ENCODE data around the gene NAV2. TPM values are rescaled to one million over a fixed set of nuclear protein-coding genes. Genes with fewer than 3 reads are reported as not detected.
A peak's percentile ranks its signal among the peaks of the same experiment; 100 is the strongest.

Gene NAV2
- total and polyA plus RNA-seq, 2 experiments from 2014 or later, result 26.0 to 45.0 TPM

GRCh38 chr11:19846654-19847305 is 134.1 kb downstream of the NAV2 start (continued):
- TF ChIP-seq ZNF462 (CRISPR knock-in tag; IDR thresholded peaks at IDR 0.05), result no peak
- TF ChIP-seq REST (IDR thresholded peaks at IDR 0.05; ENCODE audit: unreplicated experiment), result no peak

- ATAC-seq (peak; percentile 92), DNase-seq (ENCODE audit: low spot score) (peak; percentile 24)
- Histone ChIP-seq H3K36me3 (ENCODE audit: insufficient read depth) (no peaks in the 10 kb centered on the region), H3K9me2 (ENCODE audit: insufficient read depth) (no peaks in the 10 kb centered on the region), H3F3A (replicated peaks; ENCODE audit: low read depth) (0 out of 2 replicates have a peak, but pooled peaks cover 6% of the 10 kb centered on the region), H4K20me1 (replicated peaks; ENCODE audit: insufficient read depth) (peaks cover 9% of the 10 kb centered on the region; the same call in 1 of the 2 replicates), H3K4me1 (ENCODE audit: insufficient read depth) (peaks cover 29% of the 10 kb centered on the region), H3K4me2 (peak overlapping the region; percentile 38; the same call in 1 of the 2 replicates), H3K4me3 (no peak overlapping the region), H3K79me2 (replicated peaks; ENCODE audit: insufficient read depth) (peaks cover 17% of the 10 kb centered on the region; the same call in 1 of the 2 replicates), H3K27ac (ENCODE audit: low read depth) (no peak overlapping the region), H3K27me3 (ENCODE audit: insufficient read depth) (no peaks in the 10 kb centered on the region), H2AFZ (no peak overlapping the region)
- peaks cover 48% of the 10 kb centered on the region for H3K36me3 Mint-ChIP-seq (ENCODE audit: low read depth)
- H3K4me3 Mint-ChIP-seq, result no peak overlapping the region
- TF ChIP-seq CREB1 (CRISPR knock-in tag; IDR thresholded peaks at IDR 0.05; ENCODE audit: low read depth) (no peak), NANOG (IDR thresholded peaks at IDR 0.05; ENCODE audit: borderline replicate concordance) (no peak), CTCF (conservative IDR thresholded peaks at IDR 0.05; ENCODE audit: low read depth in 2 of 2) (no peak), STAT1 (IDR thresholded peaks at IDR 0.05; ENCODE audit: unreplicated experiment) (no peak)
- H3K27ac Mint-ChIP-seq, result no peak overlapping the region
- H3K4me1 Mint-ChIP-seq, result peaks cover 33% of the 10 kb centered on the region
- peaks cover 4% of the 10 kb centered on the region for H3K27me3 Mint-ChIP-seq (ENCODE audit: insufficient read depth, low read depth, poor library complexity)
- H3K9me3 Mint-ChIP-seq, result peaks cover 4% of the 10 kb centered on the region; the same call in 2 of the 3 replicates
Measured at GRCh38 chr11:19848219-19848618, 135.6 kb downstream of the NAV2 start.

All from GM23338 (cell line).